Measurements from ENCODE around the gene FXYD7.

DNA sequence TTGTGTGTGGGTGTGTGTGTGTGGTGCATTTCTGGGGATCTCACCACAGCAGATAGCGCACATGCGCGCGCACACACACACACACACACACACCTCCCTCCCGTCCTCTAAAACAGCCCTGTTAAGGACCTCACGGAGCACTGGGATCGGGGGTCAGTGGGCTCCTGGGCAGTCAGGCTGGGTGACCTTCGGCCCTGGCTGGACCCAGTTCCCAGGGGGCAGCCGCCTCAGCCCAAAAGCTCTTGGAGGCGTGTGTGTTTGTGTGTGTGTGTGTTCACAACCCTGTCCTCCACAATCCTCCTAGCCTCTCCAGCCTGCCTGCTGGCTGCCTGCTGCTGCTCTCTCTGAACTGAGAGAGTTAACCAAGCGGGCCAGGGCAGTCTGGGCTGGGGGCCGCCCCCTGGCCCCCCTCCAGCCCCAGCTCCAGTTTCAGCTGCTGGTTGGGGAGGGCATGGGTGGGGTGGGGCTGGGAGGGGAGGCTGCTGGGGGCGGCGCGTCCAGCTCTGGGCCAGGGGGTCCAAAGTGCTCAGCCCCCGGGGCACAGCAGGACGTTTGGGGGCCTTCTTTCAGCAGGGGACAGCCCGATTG lies 4.7 kb upstream of the FXYD7 start, which contains the start of gene FXYD1:
- TF ChIP-seq, protein P1, sequence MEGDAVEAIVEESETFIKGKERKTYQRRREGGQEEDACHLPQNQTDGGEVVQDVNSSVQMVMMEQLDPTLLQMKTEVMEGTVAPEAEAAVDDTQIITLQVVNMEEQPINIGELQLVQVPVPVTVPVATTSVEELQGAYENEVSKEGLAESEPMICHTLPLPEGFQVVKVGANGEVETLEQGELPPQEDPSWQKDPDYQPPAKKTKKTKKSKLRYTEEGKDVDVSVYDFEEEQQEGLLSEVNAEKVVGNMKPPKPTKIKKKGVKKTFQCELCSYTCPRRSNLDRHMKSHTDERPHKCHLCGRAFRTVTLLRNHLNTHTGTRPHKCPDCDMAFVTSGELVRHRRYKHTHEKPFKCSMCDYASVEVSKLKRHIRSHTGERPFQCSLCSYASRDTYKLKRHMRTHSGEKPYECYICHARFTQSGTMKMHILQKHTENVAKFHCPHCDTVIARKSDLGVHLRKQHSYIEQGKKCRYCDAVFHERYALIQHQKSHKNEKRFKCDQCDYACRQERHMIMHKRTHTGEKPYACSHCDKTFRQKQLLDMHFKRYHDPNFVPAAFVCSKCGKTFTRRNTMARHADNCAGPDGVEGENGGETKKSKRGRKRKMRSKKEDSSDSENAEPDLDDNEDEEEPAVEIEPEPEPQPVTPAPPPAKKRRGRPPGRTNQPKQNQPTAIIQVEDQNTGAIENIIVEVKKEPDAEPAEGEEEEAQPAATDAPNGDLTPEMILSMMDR (IDR thresholded peaks at IDR 0.05; ENCODE audit: low read length), result no peak
- TF ChIP-seq EZH2 (IDR thresholded peaks at IDR 0.05; ENCODE audit: borderline replicate concordance, low read length), result no peak

Data from OCI-LY1 (cell line).